Renal cortical epithelial cell (primary cell): ENCODE data around the gene EEA1. TPM values are rescaled to one million over a fixed set of nuclear protein-coding genes. Genes with fewer than 3 reads are reported as not detected.

ENCODE experiments used
- DNase-seq: peaks from one replicate; pipeline ENCODE4 v3.0.0-alpha.2; 2011; ENCODE audit warnings: low read depth
- total RNA-seq: library from RNA; depleted of rRNA; stranded (reverse); fragments of >200 nt; gene quantifications from 2 replicates; pipeline ENCODE4 v1.2.3, GENCODE V29; 2014

EEA1 gene
- total RNA-seq, 1 donor from 2014 or later: 43.4 TPM

GRCh38 chr12:92938018-92938417 is 8.9 kb upstream of the EEA1 start:
- DNase-seq: no peak

- DNase-seq: no peak
These were observed 4.5 kb upstream of the EEA1 start for GRCh38 chr12:92933606-92934005.

- DNase-seq: no peak
These were observed 1.3 kb upstream of the EEA1 start for GRCh38 chr12:92930421-92930820.

DNA sequence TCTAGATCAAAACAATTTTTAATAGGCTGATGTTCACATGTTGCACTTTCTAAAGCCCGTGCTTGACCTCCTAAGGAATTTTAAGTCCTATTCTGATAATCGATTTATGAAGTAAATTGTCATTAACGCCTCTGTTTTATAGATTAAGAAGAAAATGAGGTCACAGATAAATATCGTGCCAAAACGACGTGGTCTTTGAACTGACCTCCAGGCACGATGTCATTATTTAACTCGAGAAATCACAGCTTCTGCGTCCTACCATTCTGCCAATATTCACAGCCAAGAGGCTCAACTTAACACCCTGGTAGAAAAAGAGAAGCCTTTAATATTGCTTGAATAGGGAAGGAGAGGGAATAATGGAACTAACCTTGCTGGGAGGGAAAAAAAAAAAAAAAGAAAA is 888 bp upstream of the EEA1 start:
- DNase-seq: peak; percentile 11

GRCh38 chr12:92928421-92928961 is 604 bp downstream of the EEA1 start:
- no peak for DNase-seq

DNA sequence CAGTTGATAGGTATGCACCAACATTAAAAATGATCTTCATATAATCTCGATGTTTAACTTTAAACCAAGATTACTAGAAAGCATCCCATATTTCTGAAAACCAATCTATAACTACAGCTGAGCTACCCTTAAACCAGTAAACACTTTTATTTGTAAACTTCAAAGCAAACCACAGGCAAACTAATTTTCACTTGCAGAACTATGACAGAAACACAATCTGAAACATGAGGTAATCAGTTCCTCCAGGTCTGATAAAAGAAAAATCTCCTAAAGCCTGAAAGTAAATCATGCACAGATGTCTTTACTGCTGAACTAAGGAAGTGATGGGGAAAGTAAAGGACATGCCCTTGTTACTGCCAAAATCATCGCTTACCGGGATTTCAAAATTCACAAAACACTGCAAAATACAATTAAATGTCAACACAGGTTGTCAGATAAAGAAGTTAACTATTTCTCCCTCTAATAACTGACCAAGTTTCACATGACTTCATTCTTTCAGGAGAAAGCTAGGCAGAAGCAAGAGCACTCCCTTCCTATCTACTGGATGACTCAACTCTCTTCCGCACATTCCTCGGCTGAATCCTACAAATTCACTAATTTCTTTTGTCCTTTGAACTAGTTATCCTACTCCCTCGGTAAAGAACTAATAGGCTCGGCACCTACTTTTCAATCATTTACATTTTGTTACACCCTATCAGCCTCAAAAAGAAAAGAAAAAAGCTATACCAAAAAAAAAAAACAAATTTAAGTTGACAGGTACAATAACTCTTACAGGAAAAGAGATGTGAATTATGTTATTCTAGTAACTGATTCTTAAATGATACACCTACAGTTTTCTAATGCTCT is 1.4 kb downstream of the EEA1 start:
- peak; percentile 85 for DNase-seq

DNA sequence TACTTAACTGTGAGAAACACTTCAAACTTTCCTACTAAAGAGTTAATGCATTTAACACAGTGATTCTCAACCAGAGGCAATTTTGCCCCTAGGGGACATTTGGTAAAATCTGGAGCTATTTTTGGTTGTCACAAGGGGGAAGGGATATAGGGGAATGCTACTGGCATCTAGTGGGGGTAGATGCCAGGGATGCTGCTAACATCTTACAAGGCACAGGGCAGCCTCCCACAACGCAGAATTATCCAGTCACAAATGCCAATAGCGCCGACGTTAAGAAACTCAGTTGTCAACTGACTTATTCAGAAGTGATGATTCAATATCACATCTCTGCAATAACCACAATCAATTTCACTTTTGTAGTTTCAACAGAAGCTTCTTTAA is 2.0 kb downstream of the EEA1 start:
- peak; percentile 40 for DNase-seq

- DNase-seq: no peak
These were observed 2.5 kb downstream of the EEA1 start for GRCh38 chr12:92926549-92926948.

DNA sequence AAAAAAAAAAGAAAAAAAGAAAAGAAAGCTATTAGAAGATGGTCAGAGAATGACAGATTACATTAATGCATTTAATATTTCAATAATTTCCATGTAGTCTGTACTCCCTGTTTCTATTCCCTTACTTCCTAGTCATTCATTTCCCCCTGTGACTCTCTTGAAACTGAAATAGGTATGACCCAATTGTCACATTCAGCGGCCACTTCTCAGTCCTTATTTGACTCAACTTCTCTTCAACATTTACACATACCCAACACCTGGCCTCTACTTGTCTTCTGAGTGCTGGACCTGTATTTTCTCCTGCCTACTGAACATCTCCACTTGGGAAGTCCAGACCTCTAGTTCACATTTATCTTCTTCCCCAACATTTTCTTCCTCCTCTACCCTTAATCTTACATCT is 7.2 kb downstream of the EEA1 start:
- DNase-seq: no peak

DNA sequence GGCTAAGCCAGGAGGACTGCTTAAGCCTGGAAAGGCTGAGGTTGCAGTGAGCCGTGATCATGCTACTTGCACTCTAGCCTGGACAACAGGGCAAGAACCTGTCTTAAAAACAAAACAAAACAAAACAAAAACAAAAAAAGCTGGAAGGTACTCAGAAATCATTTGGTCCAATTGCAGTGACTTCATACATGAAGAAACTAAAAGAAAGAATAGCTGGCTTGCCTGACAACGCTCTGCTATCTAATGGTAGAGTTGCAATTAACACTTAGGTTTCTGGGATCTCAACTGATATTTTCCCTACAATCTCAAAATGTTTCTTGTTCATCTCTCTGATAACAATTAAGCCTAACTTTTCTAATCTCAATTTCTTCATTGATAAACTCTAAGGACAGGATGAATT is 13.7 kb downstream of the EEA1 start:
- no peak for DNase-seq

DNA sequence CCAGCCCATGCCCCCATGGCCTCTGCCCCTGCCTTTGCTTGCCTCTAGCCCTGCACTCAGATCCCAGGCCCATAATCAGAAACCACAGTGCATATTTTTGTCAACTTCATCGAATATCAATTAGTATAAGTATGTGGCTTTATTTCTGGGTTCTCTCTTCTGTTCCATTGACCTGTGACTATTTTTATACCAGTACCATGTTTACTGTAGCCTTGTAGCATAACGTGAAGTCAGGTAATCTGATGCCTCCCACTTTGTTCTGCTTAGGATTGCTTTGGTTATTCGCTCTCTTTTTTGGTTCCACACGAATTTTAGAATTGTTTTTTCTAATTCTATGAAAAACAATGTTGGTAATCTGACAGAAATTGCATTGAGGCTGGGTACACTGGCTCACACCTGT is 14.9 kb downstream of the EEA1 start:
- no peak for DNase-seq

DNA sequence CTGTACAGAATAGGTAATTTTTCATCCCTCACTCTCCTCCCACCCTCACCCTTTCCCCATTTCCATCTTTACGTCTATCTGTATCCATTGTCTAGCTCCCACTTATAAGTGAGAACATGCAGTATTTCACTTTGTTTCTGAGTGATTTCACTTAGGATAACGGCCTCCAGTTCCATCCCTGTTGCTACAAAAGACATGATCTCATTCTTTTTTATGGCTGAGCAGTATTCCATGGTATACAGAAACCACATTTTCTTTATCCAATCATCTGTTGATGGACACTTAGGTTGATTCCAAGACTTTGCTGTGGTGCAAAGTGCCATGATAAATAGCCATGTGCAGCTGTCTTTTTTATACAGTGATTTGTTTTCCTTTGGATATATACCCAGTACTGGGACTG is 16.4 kb downstream of the EEA1 start:
- DNase-seq: no peak

- DNase-seq: peak; percentile 59
These were observed 17.0 kb downstream of the EEA1 start for GRCh38 chr12:92912052-92912451.

DNA sequence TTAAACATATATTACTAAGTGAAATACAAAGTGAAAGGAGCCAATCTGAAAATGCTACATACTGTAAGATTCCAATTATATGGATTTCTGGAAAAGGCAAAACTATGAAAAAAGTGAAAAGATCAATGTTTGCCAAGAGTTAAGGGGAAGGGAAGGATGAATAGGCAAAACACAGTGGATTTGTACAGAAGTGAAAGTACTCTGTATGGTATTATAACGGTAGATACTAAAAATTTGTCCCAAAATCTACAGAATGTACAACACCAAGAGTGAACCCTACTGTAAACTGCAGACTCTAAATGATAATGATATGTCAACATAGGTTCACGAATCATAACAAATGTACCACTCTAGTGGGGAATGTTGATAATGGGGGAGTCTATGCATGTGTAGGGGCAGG is 17.8 kb downstream of the EEA1 start:
- no peak for DNase-seq

DNA sequence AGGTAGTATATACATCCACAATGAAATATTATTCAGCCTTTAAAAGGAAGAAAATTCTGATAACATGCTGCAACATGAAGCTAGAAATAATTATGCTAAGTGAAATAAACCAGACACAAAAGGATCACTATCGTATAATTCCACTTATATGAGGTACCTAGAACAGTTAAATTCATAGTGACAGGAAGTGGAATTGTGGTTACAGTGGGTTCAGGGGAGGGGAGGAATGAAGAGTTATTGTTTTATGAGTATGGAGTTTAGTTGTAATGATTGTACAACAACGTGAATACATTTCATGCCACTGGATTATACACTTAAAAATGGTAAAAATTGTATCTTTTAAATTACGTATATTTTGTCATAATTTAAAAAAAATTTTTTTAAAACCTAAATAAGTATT is 21.0 kb downstream of the EEA1 start:
- DNase-seq: no peak

- no peak for DNase-seq
These were observed 23.1 kb downstream of the EEA1 start for GRCh38 chr12:92905811-92906554.

DNA sequence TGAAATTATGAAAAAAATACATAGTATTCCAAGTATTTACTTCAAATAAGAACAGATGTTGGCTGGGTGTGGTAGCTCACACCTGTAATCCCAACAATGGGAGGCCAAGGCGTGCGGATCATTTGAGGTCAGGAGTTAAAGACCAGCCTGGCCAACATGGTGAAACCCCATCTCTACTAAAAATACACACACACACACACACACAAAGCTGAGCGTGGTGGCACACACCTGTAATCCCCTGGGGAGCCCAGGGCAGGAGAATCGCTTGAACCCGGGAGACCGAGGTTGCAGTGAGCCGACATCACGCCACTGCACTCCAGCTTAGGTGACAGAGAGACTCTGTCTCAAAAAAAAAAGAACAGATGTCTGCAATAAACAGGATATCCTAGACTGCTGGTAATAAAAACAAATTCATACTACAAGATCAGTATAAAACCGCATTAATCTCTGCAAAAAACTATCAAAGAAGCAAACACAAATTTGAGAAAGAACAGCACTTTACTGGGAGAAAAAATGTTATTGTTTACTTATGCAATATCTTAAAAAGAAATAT is 23.8 kb downstream of the EEA1 start:
- DNase-seq: no peak

DNA sequence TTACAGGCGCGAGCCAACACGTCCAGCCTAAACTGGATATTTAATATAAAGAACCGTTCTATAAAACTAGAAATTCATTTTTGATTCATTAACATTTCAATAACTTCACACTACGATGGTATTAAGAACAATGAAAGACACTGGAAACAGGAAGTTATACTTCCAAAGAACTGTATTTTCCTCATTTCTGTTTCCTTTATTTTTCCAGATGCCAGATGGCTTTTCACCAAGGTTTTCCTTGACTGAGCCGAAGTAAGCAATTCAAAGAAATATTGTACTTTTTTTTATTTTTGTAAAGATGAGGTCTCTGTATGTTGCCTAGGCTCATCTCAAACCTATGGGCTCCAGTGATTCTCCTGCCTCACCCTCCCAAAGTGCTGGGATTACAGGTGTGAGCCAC is 28.2 kb downstream of the EEA1 start:
- no peak for DNase-seq

- peak; percentile 98 for DNase-seq
These were observed 29.6 kb downstream of the EEA1 start for GRCh38 chr12:92899386-92900001.

- DNase-seq: peak; percentile 51
These were observed 30.3 kb downstream of the EEA1 start for GRCh38 chr12:92898755-92899154.

- DNase-seq: no peak
These were observed 31.3 kb downstream of the EEA1 start for GRCh38 chr12:92897844-92898243.

DNA sequence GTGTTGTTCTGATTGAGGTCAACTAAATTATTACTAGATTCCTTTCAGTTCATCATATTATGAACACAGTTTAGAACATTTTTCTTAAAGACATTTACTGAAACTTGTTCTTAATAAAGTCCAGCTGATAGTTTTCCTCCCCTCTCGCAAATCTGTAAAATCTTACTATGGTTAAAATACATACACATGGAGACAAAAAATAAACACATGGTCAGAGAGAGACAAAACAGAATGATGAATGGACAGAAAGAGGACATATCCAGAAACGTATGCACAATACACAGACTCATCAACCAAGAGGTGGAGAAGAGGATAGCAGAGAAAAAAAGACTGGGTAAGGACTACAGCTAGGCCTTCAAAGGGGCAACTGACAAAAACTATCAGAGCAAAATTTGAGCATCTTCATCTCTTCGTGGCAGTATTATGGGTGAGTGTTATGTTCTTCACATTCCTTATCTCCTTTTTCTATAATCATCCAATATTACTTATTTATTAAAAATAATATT is 38.4 kb downstream of the EEA1 start:
- no peak for DNase-seq
